Bronchial epithelial cell (primary cell): ENCODE results near the gene CIC. TPM values are rescaled to one million over a fixed set of nuclear protein-coding genes. Genes with fewer than 3 reads are reported as not detected.

Source experiments
- DNase-seq: peaks from one replicate; pipeline ENCODE4 v3.0.0-alpha.2; 2010; ENCODE audit warnings: low read depth
- FAIRE-seq: peaks from 2 replicates; lab custom pipeline; 2011; peaks lifted over from hg19 to GRCh38; lab: Jason Lieb, UNC
- H3K27me3 ChIP-seq: 2 replicates; pipeline ENCODE4 v1.5.1; 2011; ENCODE audit warnings: low read length; ENCODE audit not compliant: control insufficient read depth, insufficient read depth
- H3K36me3 ChIP-seq: 2 replicates; pipeline ENCODE4 v1.5.1; 2011; ENCODE audit warnings: low read length; ENCODE audit not compliant: control insufficient read depth, insufficient read depth
- H3K4me3 ChIP-seq: 2 replicates; pipeline ENCODE4 v1.5.1; 2011; ENCODE audit warnings: mild to moderate bottlenecking, low read depth, low read length, control low read depth
- total RNA-seq: library from RNA; depleted of rRNA; stranded (reverse); fragments of >200 nt; gene quantifications from 2 replicates; pipeline ENCODE4 v1.2.1, GENCODE V29; 2014
- TF ChIP-seq, protein P1 (sequence below): IDR thresholded peaks from 2 replicates; pipeline ENCODE4 v1.5.1; 2011; ENCODE audit warnings: mild to moderate bottlenecking, moderate library complexity, low read length, control low read depth, inconsistent platforms; ENCODE audit not compliant: insufficient read depth, severe bottlenecking

CIC gene
- total RNA-seq, 1 donor from 2014 or later, result 7.1 TPM

DNA sequence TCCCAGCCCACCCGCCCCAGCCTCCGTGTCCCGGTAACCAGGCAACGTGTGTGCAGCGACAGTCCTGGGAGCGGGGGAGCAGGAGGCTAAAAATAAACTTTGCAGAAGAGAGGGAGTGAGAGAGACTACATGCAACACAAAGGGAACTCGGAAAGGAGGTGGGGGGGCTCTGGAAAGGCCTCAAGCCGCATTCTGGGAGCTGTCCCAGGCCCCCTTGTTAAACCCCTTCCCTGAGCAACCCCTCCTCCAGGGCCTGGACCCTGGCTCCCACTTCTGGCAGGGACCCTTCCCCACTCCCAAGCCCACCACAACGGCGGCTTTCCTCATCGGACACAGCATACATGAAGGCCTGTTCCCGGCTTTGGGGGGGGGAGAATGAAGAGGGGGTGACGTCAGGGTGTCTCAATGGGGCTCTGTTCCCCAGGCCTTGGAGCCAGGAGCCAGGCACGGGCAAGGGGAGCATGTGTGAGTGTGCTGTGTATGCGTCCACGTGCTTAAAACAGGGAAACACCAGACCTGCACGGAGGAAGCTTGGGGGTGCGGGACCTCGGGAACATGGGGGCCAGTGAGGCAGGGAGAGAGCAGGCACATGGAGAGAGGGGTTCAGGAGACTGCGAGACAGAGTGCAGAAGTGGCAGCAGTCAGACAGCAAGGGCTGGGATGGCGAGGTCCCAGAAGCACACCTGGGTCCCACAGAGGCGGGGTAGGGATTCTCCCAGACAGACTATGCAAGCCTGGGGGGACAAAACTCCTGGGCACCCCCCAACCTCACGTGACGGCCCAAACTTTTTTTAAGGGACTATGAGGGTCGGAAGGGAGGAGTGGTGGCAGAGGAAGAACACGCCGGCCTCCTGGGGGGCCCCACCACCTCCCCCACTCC lies 16.4 kb upstream of the CIC start:
- Histone ChIP-seq H3K36me3 (peaks cover 14% of the 10 kb centered on the region), H3K4me3 (peak overlapping the region; percentile 76), H3K27me3 (no peaks in the 10 kb centered on the region)
- FAIRE-seq, result no peak
- TF ChIP-seq, protein P1, sequence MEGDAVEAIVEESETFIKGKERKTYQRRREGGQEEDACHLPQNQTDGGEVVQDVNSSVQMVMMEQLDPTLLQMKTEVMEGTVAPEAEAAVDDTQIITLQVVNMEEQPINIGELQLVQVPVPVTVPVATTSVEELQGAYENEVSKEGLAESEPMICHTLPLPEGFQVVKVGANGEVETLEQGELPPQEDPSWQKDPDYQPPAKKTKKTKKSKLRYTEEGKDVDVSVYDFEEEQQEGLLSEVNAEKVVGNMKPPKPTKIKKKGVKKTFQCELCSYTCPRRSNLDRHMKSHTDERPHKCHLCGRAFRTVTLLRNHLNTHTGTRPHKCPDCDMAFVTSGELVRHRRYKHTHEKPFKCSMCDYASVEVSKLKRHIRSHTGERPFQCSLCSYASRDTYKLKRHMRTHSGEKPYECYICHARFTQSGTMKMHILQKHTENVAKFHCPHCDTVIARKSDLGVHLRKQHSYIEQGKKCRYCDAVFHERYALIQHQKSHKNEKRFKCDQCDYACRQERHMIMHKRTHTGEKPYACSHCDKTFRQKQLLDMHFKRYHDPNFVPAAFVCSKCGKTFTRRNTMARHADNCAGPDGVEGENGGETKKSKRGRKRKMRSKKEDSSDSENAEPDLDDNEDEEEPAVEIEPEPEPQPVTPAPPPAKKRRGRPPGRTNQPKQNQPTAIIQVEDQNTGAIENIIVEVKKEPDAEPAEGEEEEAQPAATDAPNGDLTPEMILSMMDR, result no peak
- peak; percentile 43 for DNase-seq

DNA sequence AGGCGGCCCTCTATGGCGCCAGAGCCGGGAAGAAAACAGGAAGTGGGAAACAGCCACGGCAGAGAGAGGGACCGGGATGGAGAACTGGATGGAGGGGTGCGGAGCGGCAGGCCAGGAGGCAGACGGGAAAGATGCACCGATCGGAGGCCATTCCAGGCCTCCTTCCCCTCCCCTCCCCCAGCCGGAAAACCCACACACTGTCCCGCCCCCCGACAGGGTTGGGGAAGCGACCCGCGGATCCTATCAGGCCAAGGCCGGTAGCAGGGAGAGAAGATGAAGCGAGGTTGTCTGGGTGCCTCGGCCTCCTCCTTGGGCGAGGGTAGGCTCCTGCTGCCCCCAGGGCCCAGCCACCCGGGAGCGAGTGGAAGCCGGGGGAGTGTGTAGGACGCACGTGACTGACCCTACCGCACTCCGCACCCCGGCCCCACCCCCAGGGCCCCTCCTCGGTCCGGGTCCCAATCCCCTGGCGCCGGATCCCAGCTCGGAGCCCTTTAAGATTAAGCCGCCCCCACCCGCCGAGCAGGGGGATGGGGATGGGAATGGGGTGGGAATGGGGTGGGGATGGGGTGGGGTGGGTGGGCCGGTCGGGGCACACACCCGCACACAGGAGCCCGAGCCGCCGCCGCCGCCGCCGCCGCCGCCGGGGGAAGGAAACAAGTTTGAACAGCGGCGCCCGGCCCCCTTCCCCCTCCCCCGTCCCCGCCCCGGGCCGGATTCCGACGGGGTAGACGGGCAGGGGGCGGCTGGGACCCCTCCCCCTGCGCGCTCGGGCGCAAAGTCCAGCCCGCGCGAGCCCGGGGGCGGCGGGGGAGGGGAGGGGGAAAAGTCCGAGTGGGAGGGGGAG lies 15.6 kb upstream of the CIC start:
- FAIRE-seq, result no peak

DNA sequence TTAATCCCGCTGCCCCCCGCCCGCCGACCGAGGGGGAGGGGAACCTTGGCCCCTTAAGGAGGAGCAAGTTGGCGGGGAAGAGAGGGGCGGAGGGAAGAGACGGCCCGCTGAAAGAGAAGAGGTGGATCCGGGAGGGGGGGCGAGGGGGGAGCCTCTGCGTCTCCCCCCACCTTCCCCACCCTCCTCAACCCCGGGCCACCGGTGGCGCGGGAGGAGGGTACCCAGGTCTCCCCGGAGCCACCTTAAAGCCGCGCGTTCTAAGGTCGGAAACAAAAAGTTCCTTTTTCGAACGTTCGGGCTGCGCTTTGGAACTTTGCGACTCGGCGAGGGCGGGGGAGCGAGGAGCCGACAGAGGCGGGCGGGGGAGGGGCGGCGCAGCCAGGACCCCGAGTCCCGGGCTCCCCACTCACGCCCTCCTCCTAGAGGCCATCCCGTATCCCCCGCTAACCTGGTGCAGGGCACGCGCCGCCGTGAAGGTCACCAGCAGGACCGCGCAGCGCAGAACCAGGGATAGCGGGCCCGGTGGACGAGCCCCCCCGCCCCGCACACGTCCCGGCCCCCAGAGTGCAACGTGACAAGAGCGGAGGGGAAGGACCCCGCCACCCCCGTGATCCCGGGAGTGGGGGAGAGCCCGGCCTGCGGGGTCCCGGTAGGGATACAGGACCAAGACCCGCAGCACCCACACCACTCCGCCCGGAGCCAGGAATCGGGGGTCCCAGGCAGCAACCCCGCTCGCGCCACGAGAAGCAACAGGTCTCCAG lies 14.8 kb upstream of the CIC start:
- TF ChIP-seq, protein P1, result no peak
- no peak for DNase-seq
- no peaks in the 10 kb centered on the region for H3K27me3 ChIP-seq
- FAIRE-seq, result no peak
- peaks cover 8% of the 10 kb centered on the region for H3K36me3 ChIP-seq
- peak overlapping the region; percentile 76 for H3K4me3 ChIP-seq

More for the DNA sequence above, 15.6 kb upstream of the CIC start:
- Histone ChIP-seq H3K27me3 (no peaks in the 10 kb centered on the region), H3K36me3 (peaks cover 13% of the 10 kb centered on the region), H3K4me3 (peak overlapping the region; percentile 76)
- TF ChIP-seq, protein P1, result no peak
- no peak for DNase-seq

DNA sequence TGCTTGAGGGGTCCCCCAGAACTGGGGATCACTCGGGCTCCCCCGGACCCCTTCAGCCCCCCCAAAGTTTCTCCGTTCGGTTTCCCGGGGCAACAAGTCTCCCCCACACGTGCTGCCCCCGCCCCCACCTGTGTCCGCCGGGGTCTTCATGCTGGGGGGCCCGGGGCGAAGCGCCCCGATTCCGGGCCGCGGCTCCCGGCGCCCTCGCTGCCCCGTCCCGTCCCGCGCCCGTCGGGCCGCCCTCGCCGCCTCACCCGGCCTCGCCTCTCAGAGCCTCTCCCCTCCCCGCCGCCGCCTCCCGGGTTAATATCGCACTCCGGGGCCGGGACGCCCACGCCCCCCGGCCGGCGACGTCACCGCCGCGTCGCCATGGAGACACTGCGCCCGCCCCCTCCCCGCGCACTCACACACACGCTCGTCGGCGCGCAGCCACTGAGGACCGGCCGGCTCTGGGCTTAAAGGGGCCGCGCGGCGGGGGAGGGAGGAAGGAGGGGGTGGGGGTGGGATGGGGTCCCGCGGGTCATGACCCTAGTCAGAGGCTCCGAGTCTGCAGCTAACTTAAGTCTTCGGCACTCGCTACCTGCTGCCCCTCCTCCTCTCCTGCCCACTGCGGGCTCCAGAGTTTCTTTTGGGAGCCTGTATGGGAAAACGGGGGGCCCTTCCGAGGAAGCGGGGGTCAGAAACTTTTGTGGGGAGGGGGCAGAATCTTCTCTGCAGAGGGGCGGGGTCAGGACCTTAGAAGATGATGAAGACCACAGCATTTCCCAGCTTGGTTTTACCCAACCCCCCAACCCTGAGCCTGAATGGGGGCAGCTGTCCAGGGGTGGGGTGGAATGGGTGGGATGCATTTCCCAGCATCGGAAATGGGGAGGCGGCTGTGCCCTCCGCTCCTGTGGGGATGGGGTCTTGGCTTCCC lies 13.9 kb upstream of the CIC start, which contains the start of gene ERF:
Gene ERF, minus strand, starts transcription at position 279 of the 916 bp plus-strand sequence. Its CDS starts 129 bp downstream, at position 150.
- DNase-seq (peak; percentile 65), FAIRE-seq (no peak)
- TF ChIP-seq, protein P1, result no peak

More for the DNA sequence above, 13.9 kb upstream of the CIC start, which contains the start of gene ERF:
- H3K36me3 ChIP-seq, result peaks cover 4% of the 10 kb centered on the region
- H3K27me3 ChIP-seq, result no peaks in the 10 kb centered on the region
- peak within 1 kb of the TSS; percentile 76 for H3K4me3 ChIP-seq
